GM23338 (cell line): ENCODE results near the gene DCLK2. TPM values are rescaled to one million over a fixed set of nuclear protein-coding genes. Genes with fewer than 3 reads are reported as not detected.

Experiments used
- ATAC-seq: fragments of 200-7000 bp; cut with Tn5 transposase; 3 replicates; pipeline ENCODE4 v1.9.1; 2020
- DNase-seq: peaks from one replicate; pipeline ENCODE4 v3.0.0-alpha.2; 2015; ENCODE audit warnings: low spot score
- H2AFZ ChIP-seq: fragments of 200-600 bp; sonication (generic); 2 replicates; pipeline ENCODE4 v1.8.0; 2016; ENCODE audit warnings: antibody characterized with exemption, mild to moderate bottlenecking, moderate library complexity
- H3F3A ChIP-seq: fragments of 200-600 bp; sonication (generic); replicated peaks from 2 replicates; pipeline ENCODE4 v1.8.0; 2017; ENCODE audit warnings: antibody characterized with exemption, mixed run types, low read depth
- H3K27ac ChIP-seq: fragments of 200-600 bp; sonication (generic); 2 replicates; pipeline ENCODE4 v1.6.1; 2016; ENCODE audit warnings: low read depth
- H3K27me3 ChIP-seq: fragments of 200-600 bp; sonication (generic); 2 replicates; pipeline ENCODE4 v1.8.0; 2016; ENCODE audit warnings: mild to moderate bottlenecking, mixed run types, moderate library complexity; ENCODE audit not compliant: insufficient read depth
- H3K36me3 ChIP-seq: fragments of 200-600 bp; sonication (generic); 2 replicates; pipeline ENCODE4 v1.8.0; 2016; ENCODE audit warnings: mild to moderate bottlenecking; ENCODE audit not compliant: insufficient read depth
- H3K4me1 ChIP-seq: fragments of 200-600 bp; sonication (generic); 2 replicates; pipeline ENCODE4 v1.8.0; 2016; ENCODE audit warnings: mild to moderate bottlenecking, moderate library complexity; ENCODE audit not compliant: insufficient read depth
- H3K4me2 ChIP-seq: fragments of 200-600 bp; sonication (generic); 2 replicates; pipeline ENCODE4 v1.7.1; 2017; ENCODE audit warnings: mixed run types
- H3K4me3 ChIP-seq: fragments of 200-600 bp; sonication (generic); 2 replicates; pipeline ENCODE4 v1.6.1; 2016; ENCODE audit warnings: mixed run types
- H3K79me2 ChIP-seq: fragments of 200-600 bp; sonication (generic); replicated peaks from 2 replicates; pipeline ENCODE4 v1.8.0; 2017; ENCODE audit warnings: mild to moderate bottlenecking; ENCODE audit not compliant: insufficient read depth
- H3K9me2 ChIP-seq: fragments of 200-600 bp; sonication (generic); 2 replicates; pipeline ENCODE4 v1.8.0; 2017; ENCODE audit not compliant: insufficient read depth
- H4K20me1 ChIP-seq: fragments of 200-600 bp; sonication (generic); replicated peaks from 2 replicates; pipeline ENCODE4 v1.8.0; 2017; ENCODE audit warnings: mild to moderate bottlenecking; ENCODE audit not compliant: insufficient read depth
- H3K27ac Mint-ChIP-seq: 2 replicates; pipeline ENCODE4 v1.8.0; 2020; ENCODE audit warnings: inconsistent platforms, mild to moderate bottlenecking, moderate library complexity, mixed read lengths
- H3K27me3 Mint-ChIP-seq: 3 replicates; pipeline ENCODE4 v1.8.0; 2022; ENCODE audit warnings: low read depth, mild to moderate bottlenecking, moderate library complexity, mixed read lengths, inconsistent platforms; ENCODE audit not compliant: insufficient read depth, poor library complexity
- H3K36me3 Mint-ChIP-seq: 3 replicates; pipeline ENCODE4 v1.8.0; 2021; ENCODE audit warnings: low read depth, mild to moderate bottlenecking, inconsistent platforms, moderate library complexity, mixed read lengths
- H3K4me1 Mint-ChIP-seq: 3 replicates; pipeline ENCODE4 v1.8.0; 2020; ENCODE audit warnings: mild to moderate bottlenecking, inconsistent platforms, mixed read lengths
- H3K4me3 Mint-ChIP-seq: 3 replicates; pipeline ENCODE4 v1.8.0; 2021; ENCODE audit warnings: moderate library complexity, mild to moderate bottlenecking, inconsistent platforms, mixed read lengths
- H3K9me3 Mint-ChIP-seq: 3 replicates; pipeline ENCODE4 v1.8.0; 2020; ENCODE audit warnings: moderate library complexity, mild to moderate bottlenecking, inconsistent platforms, mixed read lengths
- CREB1 ChIP-seq: fragments of 250-450 bp; sonication (Bioruptor Pico); IDR thresholded peaks from 2 replicates; pipeline ENCODE4 v1.5.0; 2020; ENCODE audit warnings: low read depth, mild to moderate bottlenecking, moderate library complexity
- EZH2phosphoT487 ChIP-seq: fragments of 200-600 bp; sonication (generic); IDR thresholded peaks from one replicate; pipeline ENCODE4 v1.8.1; 2018; ENCODE audit warnings: antibody characterized with exemption; ENCODE audit not compliant: unreplicated experiment
- JUNB ChIP-seq: IDR thresholded peaks from one replicate; pipeline ENCODE4 v1.6.1; 2016; ENCODE audit warnings: antibody characterized with exemption; ENCODE audit not compliant: unreplicated experiment
- NANOG ChIP-seq: IDR thresholded peaks from 2 replicates; pipeline ENCODE4 v1.6.1; 2016; ENCODE audit warnings: antibody characterized with exemption, borderline replicate concordance
- STAT1 ChIP-seq: IDR thresholded peaks from one replicate; pipeline ENCODE4 v1.6.1; 2016; ENCODE audit warnings: antibody characterized with exemption; ENCODE audit not compliant: unreplicated experiment
- ZNF331 ChIP-seq: fragments of 250-450 bp; sonication (Bioruptor Pico); IDR thresholded peaks from 2 replicates; pipeline ENCODE4 v1.5.0; 2020; ENCODE audit warnings: low read depth, mild to moderate bottlenecking, moderate library complexity
- polyA plus RNA-seq: library from polyadenylated mRNA; unstranded; fragments of >200 nt; fragmentation: Nextera tagmentation; extraction: Ambion mirVana; gene quantifications from 2 replicates; pipeline ENCODE4 v1.2.1, GENCODE V29; 2016
- total RNA-seq: library from RNA; depleted of rRNA; stranded (reverse); fragments of >200 nt; shearing (Covaris generic); gene quantifications from 2 replicates; pipeline ENCODE4 v1.2.3, GENCODE V29; 2014
- TF ChIP-seq, protein P1 (sequence below), 2 experiments: fragments of 200-600 bp in 1 of 2; sonication (generic) in 1 of 2; conservative IDR thresholded peaks; 2 replicates each; pipeline versions ENCODE4 v1.5.1 to v1.6.1; 2016 to 2017; ENCODE audit warnings: antibody characterized with exemption in 2 of 2, low read depth in 2 of 2, mild to moderate bottlenecking in 2 of 2, moderate library complexity in 1 of 2
- TF ChIP-seq, protein P2 (sequence below): IDR thresholded peaks from one replicate; pipeline ENCODE4 v1.6.1; 2018; ENCODE audit warnings: antibody characterized with exemption; ENCODE audit not compliant: unreplicated experiment
- TF ChIP-seq, protein P3 (sequence below): IDR thresholded peaks from 2 replicates; pipeline ENCODE4 v1.6.1; 2016; ENCODE audit warnings: antibody characterized with exemption
- TF ChIP-seq, protein P4 (sequence below): fragments of 250-450 bp; sonication (Bioruptor Pico); IDR thresholded peaks from 2 replicates; pipeline ENCODE4 v1.5.0; 2020; ENCODE audit warnings: mild to moderate bottlenecking, moderate library complexity

The DCLK2 gene
- total and polyA plus RNA-seq, 2 experiments from 2014 or later, result 0.49 TPM; not detected in 1

DNA sequence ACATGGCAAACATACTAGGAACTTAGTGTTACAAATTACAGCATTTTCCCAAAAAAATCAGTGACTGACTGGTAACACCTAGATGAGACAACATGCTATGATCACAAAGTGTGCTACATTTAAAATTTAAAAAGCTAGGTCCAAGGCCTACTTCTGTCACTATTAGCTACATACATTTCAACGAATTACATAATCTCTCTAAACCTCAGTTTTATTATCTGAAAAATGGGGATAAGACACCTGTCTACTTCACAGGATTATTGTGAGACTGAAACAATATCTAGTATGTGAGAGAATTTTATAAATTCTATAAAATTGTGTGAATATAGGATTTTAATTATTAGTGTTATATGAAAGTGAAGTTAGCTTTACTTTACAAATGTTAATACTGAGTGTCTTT is 228.5 kb downstream of the DCLK2 start:
- TF ChIP-seq ZNF331 (CRISPR knock-in tag) (no peak), NANOG (no peak), STAT1 (no peak), JUNB (no peak), EZH2phosphoT487 (no peak), CREB1 (no peak)
- TF ChIP-seq, protein P1, sequence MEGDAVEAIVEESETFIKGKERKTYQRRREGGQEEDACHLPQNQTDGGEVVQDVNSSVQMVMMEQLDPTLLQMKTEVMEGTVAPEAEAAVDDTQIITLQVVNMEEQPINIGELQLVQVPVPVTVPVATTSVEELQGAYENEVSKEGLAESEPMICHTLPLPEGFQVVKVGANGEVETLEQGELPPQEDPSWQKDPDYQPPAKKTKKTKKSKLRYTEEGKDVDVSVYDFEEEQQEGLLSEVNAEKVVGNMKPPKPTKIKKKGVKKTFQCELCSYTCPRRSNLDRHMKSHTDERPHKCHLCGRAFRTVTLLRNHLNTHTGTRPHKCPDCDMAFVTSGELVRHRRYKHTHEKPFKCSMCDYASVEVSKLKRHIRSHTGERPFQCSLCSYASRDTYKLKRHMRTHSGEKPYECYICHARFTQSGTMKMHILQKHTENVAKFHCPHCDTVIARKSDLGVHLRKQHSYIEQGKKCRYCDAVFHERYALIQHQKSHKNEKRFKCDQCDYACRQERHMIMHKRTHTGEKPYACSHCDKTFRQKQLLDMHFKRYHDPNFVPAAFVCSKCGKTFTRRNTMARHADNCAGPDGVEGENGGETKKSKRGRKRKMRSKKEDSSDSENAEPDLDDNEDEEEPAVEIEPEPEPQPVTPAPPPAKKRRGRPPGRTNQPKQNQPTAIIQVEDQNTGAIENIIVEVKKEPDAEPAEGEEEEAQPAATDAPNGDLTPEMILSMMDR (conservative IDR thresholded peaks at IDR 0.05; ENCODE audit: low read depth in 2 of 2), result no peak
- TF ChIP-seq, protein P2, sequence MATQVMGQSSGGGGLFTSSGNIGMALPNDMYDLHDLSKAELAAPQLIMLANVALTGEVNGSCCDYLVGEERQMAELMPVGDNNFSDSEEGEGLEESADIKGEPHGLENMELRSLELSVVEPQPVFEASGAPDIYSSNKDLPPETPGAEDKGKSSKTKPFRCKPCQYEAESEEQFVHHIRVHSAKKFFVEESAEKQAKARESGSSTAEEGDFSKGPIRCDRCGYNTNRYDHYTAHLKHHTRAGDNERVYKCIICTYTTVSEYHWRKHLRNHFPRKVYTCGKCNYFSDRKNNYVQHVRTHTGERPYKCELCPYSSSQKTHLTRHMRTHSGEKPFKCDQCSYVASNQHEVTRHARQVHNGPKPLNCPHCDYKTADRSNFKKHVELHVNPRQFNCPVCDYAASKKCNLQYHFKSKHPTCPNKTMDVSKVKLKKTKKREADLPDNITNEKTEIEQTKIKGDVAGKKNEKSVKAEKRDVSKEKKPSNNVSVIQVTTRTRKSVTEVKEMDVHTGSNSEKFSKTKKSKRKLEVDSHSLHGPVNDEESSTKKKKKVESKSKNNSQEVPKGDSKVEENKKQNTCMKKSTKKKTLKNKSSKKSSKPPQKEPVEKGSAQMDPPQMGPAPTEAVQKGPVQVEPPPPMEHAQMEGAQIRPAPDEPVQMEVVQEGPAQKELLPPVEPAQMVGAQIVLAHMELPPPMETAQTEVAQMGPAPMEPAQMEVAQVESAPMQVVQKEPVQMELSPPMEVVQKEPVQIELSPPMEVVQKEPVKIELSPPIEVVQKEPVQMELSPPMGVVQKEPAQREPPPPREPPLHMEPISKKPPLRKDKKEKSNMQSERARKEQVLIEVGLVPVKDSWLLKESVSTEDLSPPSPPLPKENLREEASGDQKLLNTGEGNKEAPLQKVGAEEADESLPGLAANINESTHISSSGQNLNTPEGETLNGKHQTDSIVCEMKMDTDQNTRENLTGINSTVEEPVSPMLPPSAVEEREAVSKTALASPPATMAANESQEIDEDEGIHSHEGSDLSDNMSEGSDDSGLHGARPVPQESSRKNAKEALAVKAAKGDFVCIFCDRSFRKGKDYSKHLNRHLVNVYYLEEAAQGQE, result no peak
- TF ChIP-seq, protein P3, sequence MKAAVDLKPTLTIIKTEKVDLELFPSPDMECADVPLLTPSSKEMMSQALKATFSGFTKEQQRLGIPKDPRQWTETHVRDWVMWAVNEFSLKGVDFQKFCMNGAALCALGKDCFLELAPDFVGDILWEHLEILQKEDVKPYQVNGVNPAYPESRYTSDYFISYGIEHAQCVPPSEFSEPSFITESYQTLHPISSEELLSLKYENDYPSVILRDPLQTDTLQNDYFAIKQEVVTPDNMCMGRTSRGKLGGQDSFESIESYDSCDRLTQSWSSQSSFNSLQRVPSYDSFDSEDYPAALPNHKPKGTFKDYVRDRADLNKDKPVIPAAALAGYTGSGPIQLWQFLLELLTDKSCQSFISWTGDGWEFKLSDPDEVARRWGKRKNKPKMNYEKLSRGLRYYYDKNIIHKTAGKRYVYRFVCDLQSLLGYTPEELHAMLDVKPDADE, result no peak
- TF ChIP-seq, protein P4, sequence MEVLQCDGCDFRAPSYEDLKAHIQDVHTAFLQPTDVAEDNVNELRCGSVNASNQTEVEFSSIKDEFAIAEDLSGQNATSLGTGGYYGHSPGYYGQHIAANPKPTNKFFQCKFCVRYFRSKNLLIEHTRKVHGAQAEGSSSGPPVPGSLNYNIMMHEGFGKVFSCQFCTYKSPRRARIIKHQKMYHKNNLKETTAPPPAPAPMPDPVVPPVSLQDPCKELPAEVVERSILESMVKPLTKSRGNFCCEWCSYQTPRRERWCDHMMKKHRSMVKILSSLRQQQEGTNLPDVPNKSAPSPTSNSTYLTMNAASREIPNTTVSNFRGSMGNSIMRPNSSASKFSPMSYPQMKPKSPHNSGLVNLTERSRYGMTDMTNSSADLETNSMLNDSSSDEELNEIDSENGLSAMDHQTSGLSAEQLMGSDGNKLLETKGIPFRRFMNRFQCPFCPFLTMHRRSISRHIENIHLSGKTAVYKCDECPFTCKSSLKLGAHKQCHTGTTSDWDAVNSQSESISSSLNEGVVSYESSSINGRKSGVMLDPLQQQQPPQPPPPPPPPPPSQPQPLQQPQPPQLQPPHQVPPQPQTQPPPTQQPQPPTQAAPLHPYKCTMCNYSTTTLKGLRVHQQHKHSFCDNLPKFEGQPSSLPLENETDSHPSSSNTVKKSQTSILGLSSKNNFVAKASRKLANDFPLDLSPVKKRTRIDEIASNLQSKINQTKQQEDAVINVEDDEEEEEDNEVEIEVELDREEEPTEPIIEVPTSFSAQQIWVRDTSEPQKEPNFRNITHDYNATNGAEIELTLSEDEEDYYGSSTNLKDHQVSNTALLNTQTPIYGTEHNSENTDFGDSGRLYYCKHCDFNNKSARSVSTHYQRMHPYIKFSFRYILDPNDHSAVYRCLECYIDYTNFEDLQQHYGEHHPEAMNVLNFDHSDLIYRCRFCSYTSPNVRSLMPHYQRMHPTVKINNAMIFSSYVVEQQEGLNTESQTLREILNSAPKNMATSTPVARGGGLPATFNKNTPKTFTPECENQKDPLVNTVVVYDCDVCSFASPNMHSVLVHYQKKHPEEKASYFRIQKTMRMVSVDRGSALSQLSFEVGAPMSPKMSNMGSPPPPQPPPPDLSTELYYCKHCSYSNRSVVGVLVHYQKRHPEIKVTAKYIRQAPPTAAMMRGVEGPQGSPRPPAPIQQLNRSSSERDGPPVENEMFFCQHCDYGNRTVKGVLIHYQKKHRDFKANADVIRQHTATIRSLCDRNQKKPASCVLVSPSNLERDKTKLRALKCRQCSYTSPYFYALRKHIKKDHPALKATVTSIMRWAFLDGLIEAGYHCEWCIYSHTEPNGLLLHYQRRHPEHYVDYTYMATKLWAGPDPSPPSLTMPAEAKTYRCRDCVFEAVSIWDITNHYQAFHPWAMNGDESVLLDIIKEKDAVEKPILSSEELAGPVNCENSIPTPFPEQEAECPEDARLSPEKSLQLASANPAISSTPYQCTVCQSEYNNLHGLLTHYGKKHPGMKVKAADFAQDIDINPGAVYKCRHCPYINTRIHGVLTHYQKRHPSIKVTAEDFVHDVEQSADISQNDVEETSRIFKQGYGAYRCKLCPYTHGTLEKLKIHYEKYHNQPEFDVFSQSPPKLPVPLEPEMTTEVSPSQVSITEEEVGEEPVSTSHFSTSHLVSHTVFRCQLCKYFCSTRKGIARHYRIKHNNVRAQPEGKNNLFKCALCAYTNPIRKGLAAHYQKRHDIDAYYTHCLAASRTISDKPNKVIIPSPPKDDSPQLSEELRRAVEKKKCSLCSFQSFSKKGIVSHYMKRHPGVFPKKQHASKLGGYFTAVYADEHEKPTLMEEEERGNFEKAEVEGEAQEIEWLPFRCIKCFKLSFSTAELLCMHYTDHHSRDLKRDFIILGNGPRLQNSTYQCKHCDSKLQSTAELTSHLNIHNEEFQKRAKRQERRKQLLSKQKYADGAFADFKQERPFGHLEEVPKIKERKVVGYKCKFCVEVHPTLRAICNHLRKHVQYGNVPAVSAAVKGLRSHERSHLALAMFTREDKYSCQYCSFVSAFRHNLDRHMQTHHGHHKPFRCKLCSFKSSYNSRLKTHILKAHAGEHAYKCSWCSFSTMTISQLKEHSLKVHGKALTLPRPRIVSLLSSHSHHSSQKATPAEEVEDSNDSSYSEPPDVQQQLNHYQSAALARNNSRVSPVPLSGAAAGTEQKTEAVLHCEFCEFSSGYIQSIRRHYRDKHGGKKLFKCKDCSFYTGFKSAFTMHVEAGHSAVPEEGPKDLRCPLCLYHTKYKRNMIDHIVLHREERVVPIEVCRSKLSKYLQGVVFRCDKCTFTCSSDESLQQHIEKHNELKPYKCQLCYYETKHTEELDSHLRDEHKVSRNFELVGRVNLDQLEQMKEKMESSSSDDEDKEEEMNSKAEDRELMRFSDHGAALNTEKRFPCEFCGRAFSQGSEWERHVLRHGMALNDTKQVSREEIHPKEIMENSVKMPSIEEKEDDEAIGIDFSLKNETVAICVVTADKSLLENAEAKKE, result no peak
- Mint-ChIP-seq H3K4me1 (peaks cover 6% of the 10 kb centered on the region; the same call in 2 of the 3 replicates), H3K27ac (no peak overlapping the region), H3K9me3 (no peaks in the 10 kb centered on the region), H3K27me3 (no peaks in the 10 kb centered on the region), H3K36me3 (no peaks in the 10 kb centered on the region), H3K4me3 (no peak overlapping the region)
- Histone ChIP-seq H3K27me3 (no peaks in the 10 kb centered on the region), H3F3A (no peaks in the 10 kb centered on the region), H3K4me2 (no peak overlapping the region), H3K79me2 (no peaks in the 10 kb centered on the region), H3K27ac (no peak overlapping the region), H3K36me3 (no peaks in the 10 kb centered on the region), H3K9me2 (no peaks in the 10 kb centered on the region), H3K4me1 (peaks cover 6% of the 10 kb centered on the region; the same call in 1 of the 2 replicates), H2AFZ (no peak overlapping the region), H4K20me1 (no peaks in the 10 kb centered on the region), H3K4me3 (no peak overlapping the region)
- DNase-seq (no peak), ATAC-seq (no peak)
